ENCODE data around the gene MAGI2.

The MAGI2 gene

GRCh38 chr7:79412438-79412837 is 41.0 kb downstream of the MAGI2 start:
- no peak for DNase-seq (ENCODE audit: low spot score)
- no peak for TF ChIP-seq CTCF (IDR thresholded peaks at IDR 0.05; ENCODE audit: borderline replicate concordance, control extremely low read depth, extremely low read depth, insufficient read depth, missing control alignments)

GRCh38 chr7:79410345-79410744 is 43.1 kb downstream of the MAGI2 start:
- TF ChIP-seq CTCF (IDR thresholded peaks at IDR 0.05; ENCODE audit: borderline replicate concordance, control extremely low read depth, extremely low read depth, insufficient read depth, missing control alignments), result no peak
- in situ Hi-C loops (cut with MboI; ENCODE audit: low sequenced_read_pairs, unreplicated experiment), result no loop called here
- no peak for DNase-seq (ENCODE audit: low spot score)

More at GRCh38 chr7:79412438-79412837, 41.0 kb downstream of the MAGI2 start:
- in situ Hi-C loops (cut with MboI; ENCODE audit: low sequenced_read_pairs, unreplicated experiment), result no loop called here

- DNase-seq (ENCODE audit: low spot score), result no peak
- no peak for TF ChIP-seq CTCF (IDR thresholded peaks at IDR 0.05; ENCODE audit: borderline replicate concordance, control extremely low read depth, extremely low read depth, insufficient read depth, missing control alignments)
- in situ Hi-C loops (cut with MboI; ENCODE audit: low sequenced_read_pairs, unreplicated experiment), result no loop called here
Observed at GRCh38 chr7:79407351-79407750, 46.1 kb downstream of the MAGI2 start.

GRCh38 chr7:79406371-79406770 is 47.1 kb downstream of the MAGI2 start:
- no peak for DNase-seq (ENCODE audit: low spot score)
- in situ Hi-C loops (cut with MboI; ENCODE audit: low sequenced_read_pairs, unreplicated experiment), result no loop called here
- TF ChIP-seq CTCF (IDR thresholded peaks at IDR 0.05; ENCODE audit: borderline replicate concordance, control extremely low read depth, extremely low read depth, insufficient read depth, missing control alignments), result no peak

GRCh38 chr7:79405368-79405767 is 48.1 kb downstream of the MAGI2 start:
- no peak for DNase-seq (ENCODE audit: low spot score)
- TF ChIP-seq CTCF (IDR thresholded peaks at IDR 0.05; ENCODE audit: borderline replicate concordance, control extremely low read depth, extremely low read depth, insufficient read depth, missing control alignments), result no peak
- in situ Hi-C loops (cut with MboI; ENCODE audit: low sequenced_read_pairs, unreplicated experiment), result no loop called here

GRCh38 chr7:79403879-79404278 is 49.6 kb downstream of the MAGI2 start:
- in situ Hi-C loops (cut with MboI; ENCODE audit: low sequenced_read_pairs, unreplicated experiment), result no loop called here
- TF ChIP-seq CTCF (IDR thresholded peaks at IDR 0.05; ENCODE audit: borderline replicate concordance, control extremely low read depth, extremely low read depth, insufficient read depth, missing control alignments), result no peak
- no peak for DNase-seq (ENCODE audit: low spot score)

GRCh38 chr7:79403451-79403850 is 50.0 kb downstream of the MAGI2 start:
- in situ Hi-C loops (cut with MboI; ENCODE audit: low sequenced_read_pairs, unreplicated experiment), result no loop called here
- DNase-seq (ENCODE audit: low spot score), result no peak
- no peak for TF ChIP-seq CTCF (IDR thresholded peaks at IDR 0.05; ENCODE audit: borderline replicate concordance, control extremely low read depth, extremely low read depth, insufficient read depth, missing control alignments)

Measured in GM13976 (cell line).